Esophagus squamous epithelium (tissue), 5 donors: Measurements from ENCODE around the gene UMODL1. TPM values are rescaled to one million over a fixed set of nuclear protein-coding genes. Genes with fewer than 3 reads are reported as not detected.

Source experiments
- DNase-seq: peaks from one replicate; lab custom pipeline; 2025; lab: John Stamatoyannopoulos, UW
- H3K27ac ChIP-seq, 4 donors: fragments of 200-600 bp; sonication (generic); one replicate each; pipeline ENCODE4 v1.5.1; 2016 to 2019; ENCODE audit warnings: mild to moderate bottlenecking in 1 of 4
- H3K27me3 ChIP-seq, 4 donors: fragments of 200-600 bp; sonication (generic); 1 replicate in 3 of 4; 2 replicates in 1 of 4; pipeline versions ENCODE4 v1.5.1 to v1.6.0; 2017 to 2021; ENCODE audit warnings: antibody characterized with exemption in 1 of 4
- H3K36me3 ChIP-seq, 3 donors: fragments of 200-600 bp; sonication (generic); one replicate each; pipeline ENCODE4 v1.5.1; 2016 to 2019
- H3K4me1 ChIP-seq, 3 donors: fragments of 200-600 bp; sonication (generic); one replicate each; pipeline ENCODE4 v1.5.1; 2017 to 2019
- H3K4me3 ChIP-seq, 4 donors: fragments of 200-600 bp; sonication (generic); 1 replicate in 3 of 4; 2 replicates in 1 of 4; pipeline ENCODE4 v1.5.1; 2016 to 2019; ENCODE audit warnings: mild to moderate bottlenecking in 2 of 4, moderate library complexity in 1 of 4
- H3K9me3 ChIP-seq, 3 donors: fragments of 200-600 bp; sonication (generic); one replicate each; pipeline ENCODE4 v1.5.1; 2016 to 2019
- POLR2A ChIP-seq, 4 donors: fragments of 450-650 bp; IDR thresholded peaks; one replicate each; pipeline ENCODE4 v1.6.1; 2017; ENCODE audit warnings: antibody characterized with exemption in 4 of 4, mild to moderate bottlenecking in 4 of 4, moderate library complexity in 3 of 4
- WGBS, 2 donors: methylation state at CpG; one replicate each; pipeline ENCODE4 v1.1.5; 2018; 5-methylcytosine and 5-hydroxymethylcytosine counted together
- intact Hi-C: fragments of 100-400 bp; cut with DNase I; formaldehyde crosslinking; loops from one replicate; pipeline ENCODE4 v1.15.0; 2022
- total RNA-seq, 4 donors: library from RNA; depleted of rRNA; stranded (reverse); fragments of >200 nt; gene quantifications; one replicate each; pipeline ENCODE4 v1.1.0, GENCODE V29; 2016
- TF ChIP-seq, protein P1 (sequence below), 6 experiments: fragments of 450-650 bp in 4 of 6; fragments of 200-600 bp in 2 of 6; sonication (generic) in 2 of 6; IDR thresholded peaks; one replicate each; pipeline ENCODE4 v1.5.1; 2016 to 2019; ENCODE audit warnings: antibody characterized with exemption in 6 of 6, mild to moderate bottlenecking in 4 of 6, moderate library complexity in 4 of 6
- donor health status: DM: yes; HTN: yes; CAD: no.

Gene UMODL1
- total RNA-seq, 4 donors from 2014 or later, result not detected

DNA sequence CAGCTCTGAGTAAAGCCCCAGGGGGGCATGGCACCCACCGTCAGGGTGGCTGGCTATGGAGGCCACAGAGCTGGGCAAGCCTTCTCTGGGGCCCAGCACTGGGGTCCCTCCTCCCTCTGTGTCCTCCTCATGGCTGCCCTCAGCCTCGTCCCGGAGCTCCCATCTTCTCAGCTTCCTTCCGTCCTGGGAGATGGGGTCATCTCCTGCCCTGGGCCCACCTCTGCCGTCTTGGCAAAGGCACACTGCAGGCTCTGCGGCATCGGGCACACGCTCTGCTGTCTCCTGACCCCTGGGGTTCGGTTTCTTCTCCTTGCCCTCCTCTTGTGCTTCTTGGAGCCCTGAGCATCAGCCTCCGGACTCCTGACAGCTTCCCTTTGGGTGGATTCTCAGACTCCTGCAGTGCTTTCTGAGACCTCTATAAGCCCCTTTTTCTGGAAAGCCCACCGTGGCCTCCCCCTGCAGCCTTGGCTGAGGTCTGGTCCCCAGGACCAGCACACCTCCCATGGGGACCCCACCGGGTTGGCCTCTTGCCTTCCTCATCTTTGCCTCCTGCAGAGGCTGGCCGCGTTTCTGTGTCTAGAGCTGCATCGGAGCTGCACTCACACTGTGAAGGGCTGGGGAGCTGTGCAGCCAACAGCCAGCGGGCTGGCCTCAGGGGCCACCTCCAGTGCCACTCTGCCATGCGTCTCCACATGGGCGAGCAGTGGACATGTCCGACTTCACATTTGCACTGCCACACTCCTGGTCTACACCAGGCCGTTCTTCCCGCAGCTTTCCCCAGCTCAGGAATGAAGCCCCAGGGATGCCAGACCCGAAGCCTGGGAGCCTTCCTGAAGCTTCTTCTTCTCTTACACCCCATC is 11.6 kb downstream of the UMODL1 start:
- H3K36me3 ChIP-seq, result no peaks in the 10 kb centered on the region
- 82 to 84% methylated on average over 17 to 20 of the region's 22 CpGs for WGBS, 2 donors
- H3K4me3 ChIP-seq, result no peak overlapping the region
- H3K27ac ChIP-seq, result no peak overlapping the region
- no peaks in the 10 kb centered on the region for H3K9me3 ChIP-seq
- no peak for DNase-seq
- peaks cover 8 to 23% (median 10%) of the 10 kb centered on the region in 3 donors for H3K4me1 ChIP-seq
- TF ChIP-seq, protein P1, sequence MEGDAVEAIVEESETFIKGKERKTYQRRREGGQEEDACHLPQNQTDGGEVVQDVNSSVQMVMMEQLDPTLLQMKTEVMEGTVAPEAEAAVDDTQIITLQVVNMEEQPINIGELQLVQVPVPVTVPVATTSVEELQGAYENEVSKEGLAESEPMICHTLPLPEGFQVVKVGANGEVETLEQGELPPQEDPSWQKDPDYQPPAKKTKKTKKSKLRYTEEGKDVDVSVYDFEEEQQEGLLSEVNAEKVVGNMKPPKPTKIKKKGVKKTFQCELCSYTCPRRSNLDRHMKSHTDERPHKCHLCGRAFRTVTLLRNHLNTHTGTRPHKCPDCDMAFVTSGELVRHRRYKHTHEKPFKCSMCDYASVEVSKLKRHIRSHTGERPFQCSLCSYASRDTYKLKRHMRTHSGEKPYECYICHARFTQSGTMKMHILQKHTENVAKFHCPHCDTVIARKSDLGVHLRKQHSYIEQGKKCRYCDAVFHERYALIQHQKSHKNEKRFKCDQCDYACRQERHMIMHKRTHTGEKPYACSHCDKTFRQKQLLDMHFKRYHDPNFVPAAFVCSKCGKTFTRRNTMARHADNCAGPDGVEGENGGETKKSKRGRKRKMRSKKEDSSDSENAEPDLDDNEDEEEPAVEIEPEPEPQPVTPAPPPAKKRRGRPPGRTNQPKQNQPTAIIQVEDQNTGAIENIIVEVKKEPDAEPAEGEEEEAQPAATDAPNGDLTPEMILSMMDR (IDR thresholded peaks at IDR 0.05), result no peak
- TF ChIP-seq POLR2A (IDR thresholded peaks at IDR 0.05), result no peak
- intact Hi-C loops, result no loop called here
- H3K27me3 ChIP-seq, result peaks cover 0 to 8% (median 0%) of the 10 kb centered on the region in 4 donors

DNA sequence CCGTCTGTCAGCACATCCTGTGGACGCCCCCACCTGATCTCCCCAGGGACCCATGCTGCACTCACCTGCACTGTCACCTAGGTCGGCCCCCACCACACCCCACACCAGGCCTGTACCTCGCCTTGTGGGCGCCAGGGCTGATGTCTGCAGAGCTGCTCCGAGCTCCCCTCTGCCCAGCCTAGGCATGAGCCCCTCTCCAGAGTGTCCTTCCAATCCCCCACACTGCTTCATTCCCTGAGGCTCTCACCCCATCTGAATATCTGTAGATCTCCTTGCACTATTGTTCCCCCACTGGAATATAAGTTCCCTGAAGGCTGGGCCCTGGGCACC is 12.2 kb downstream of the UMODL1 start:
- H3K36me3 ChIP-seq, result no peaks in the 10 kb centered on the region
- intact Hi-C loops, result no loop called here
- WGBS, 2 donors, result 81 to 82% methylated on average over 6 of the region's 6 CpGs
- no peak overlapping the region for H3K27ac ChIP-seq
- peaks cover 8 to 23% (median 10%) of the 10 kb centered on the region in 3 donors for H3K4me1 ChIP-seq
- no peak overlapping the region for H3K4me3 ChIP-seq
- no peaks in the 10 kb centered on the region for H3K9me3 ChIP-seq
- peaks cover 0 to 8% (median 0%) of the 10 kb centered on the region in 4 donors for H3K27me3 ChIP-seq
- no peak for DNase-seq
- TF ChIP-seq, protein P1 (IDR thresholded peaks at IDR 0.05), result no peak
- no peak for TF ChIP-seq POLR2A (IDR thresholded peaks at IDR 0.05)

DNA sequence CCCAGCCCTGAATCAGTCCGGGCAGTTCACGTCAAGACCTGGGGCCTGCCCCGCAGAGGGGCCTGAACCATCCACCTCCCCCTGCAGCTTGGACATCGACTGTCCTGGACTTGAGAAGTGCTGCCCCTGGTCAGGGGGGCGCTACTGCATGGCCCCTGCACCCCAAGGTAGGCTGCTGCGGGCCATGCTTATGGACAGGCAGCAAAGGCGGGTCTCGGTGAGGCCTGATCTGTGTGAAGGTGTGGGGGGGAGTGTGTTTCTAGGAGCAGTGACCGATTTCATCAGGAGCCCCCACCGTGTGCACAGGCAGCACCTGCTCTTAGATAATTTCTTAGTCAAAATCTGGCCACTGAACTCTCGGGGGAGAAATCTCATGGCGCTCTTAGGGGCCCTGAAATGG is 13.0 kb downstream of the UMODL1 start:
- TF ChIP-seq, protein P1 (IDR thresholded peaks at IDR 0.05), result no peak
- no peak for TF ChIP-seq POLR2A (IDR thresholded peaks at IDR 0.05)
- Histone ChIP-seq H3K4me1 (peaks cover 3 to 17% (median 10%) of the 10 kb centered on the region in 3 donors), H3K4me3 (no peak overlapping the region), H3K9me3 (no peaks in the 10 kb centered on the region), H3K36me3 (no peaks in the 10 kb centered on the region), H3K27ac (no peak overlapping the region), H3K27me3 (peaks cover 0 to 8% (median 0%) of the 10 kb centered on the region in 4 donors)
- intact Hi-C loops, result no loop called here
- WGBS, 2 donors, result 100% methylated on average over 2 of the region's 12 CpGs; no CpG with 5 or more reads in 1 of the 2 donors
- no peak for DNase-seq

DNA sequence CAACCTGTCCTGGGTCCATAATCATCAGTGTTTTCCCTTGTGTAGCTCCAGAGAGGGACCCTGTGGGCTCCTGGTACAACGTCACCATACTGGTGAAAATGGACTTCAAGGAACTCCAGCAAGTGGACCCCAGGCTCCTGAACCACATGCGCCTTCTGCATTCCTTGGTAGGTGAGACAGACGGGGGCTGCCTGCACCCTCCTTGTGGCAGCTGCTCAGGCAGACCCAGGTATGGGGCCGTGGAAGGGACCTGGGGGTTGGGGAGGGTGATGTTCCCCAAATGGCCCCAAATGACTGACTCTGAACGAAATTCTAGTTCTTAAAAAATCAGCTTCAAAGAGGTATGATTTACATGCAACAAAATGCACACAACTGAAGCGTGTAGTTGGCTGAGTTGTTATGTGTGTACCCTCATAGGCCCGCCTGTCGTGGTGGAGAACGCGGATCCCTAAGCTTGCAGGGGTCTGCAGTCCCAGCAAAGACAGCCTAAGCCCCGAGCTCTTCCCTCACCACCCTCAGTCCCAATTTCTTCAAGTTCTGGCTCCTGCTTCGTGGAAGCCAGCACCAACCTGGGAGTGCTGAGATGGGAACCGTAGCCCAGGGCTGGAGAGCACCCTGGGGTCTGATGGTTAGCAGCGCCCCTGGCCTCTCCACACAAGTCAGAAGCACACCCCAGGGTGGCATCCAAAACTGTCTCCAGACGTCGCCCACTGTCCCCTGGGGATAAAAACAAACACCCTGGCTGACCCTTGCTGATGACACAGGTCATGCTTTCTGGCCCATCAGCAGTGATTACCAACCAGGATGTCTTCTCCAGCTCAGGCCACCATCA is 14.3 kb downstream of the UMODL1 start:
- Histone ChIP-seq H3K9me3 (no peaks in the 10 kb centered on the region), H3K4me3 (no peak overlapping the region), H3K36me3 (no peaks in the 10 kb centered on the region), H3K27ac (no peak overlapping the region), H3K27me3 (peaks cover 0 to 8% (median 0%) of the 10 kb centered on the region in 4 donors), H3K4me1 (peaks cover 0 to 14% (median 10%) of the 10 kb centered on the region in 3 donors)
- intact Hi-C loops, result no loop called here
- no peak for TF ChIP-seq POLR2A (IDR thresholded peaks at IDR 0.05)
- TF ChIP-seq, protein P1 (IDR thresholded peaks at IDR 0.05), result no peak
- 86 to 88% methylated on average over 12 to 15 of the region's 16 CpGs for WGBS, 2 donors
- no peak for DNase-seq
